KBM-7 (cell line): ENCODE data around the gene PDE2A.

Experiments
- DNase-seq: peaks from one replicate; pipeline ENCODE4 v3.0.0-alpha.2; 2015
- in situ Hi-C: fragments of 300-500 bp; cut with MboI; formaldehyde crosslinking; loops from 2 replicates; pipeline ENCODE4 v1.14.3; 2020; ENCODE audit warnings: low sequenced_read_pairs, low pct_unique_long_range_greater_than_20kb, mixed read lengths

Gene PDE2A

DNA sequence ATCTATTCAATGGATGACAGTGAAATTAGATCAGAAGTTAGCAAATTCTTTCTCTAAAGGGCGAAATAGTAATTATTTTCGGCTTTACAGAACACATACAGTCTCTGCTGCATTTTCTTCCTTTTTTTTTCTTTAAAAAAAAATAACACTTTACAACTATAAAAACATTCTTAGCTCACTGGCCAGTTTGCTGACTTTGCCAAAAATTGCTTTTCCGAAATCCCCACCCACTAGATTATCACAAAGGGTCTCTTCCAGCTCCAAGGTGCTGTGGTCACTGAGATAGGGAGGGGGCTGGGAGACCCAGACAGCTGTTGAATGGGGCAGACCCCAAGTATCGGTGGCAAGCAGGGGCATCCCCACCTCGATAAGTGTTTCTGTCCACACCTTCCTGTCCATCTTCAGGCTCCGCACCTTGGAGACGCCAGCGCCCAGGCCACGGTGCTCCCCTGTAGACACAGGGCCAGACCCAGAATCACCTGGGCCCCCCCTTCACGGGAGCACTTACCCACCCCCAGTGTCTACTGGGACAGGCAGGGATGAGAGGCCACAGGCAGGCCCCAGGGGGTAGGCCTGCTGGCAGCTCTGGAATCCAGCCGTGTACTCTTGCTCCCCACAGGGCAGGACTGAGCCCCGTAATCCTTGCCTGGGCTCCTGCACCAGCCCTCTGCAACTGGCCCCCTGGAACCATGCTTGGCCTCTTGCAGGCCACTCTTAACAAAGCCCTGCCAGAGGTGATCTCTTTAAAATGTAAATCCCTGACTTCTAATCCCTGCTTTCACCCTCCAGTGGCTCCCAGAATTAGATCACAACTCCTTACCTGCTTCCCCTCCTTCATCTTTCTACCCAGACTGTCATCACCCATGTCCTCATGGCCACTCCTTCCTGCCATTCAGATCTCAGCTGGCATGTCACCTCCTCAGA is 31.5 kb upstream of the PDE2A start:
- DNase-seq: no peak
- in situ Hi-C loops: no loop called here

DNA sequence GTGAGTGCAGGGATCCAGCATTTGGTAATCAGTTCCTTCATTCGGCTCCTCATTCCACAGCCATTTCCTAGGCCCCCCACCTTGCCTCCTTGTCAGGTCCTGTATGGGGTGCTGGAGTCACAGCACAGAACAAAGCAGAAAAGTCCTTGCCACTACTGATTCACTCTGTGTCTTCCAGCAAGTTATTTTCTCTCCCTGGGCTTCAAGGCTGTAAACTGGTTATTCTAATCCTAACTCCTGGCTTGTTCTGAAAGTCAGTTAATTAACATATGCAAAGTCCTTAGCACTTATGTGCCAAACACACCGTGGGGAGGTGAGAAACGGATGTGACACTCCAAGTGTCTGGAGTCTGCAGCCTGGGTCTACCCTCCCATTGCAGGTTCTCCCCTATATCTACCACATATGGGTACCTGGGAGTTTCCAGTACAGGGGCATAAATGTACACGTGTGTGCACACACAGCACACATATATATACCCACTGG is 30.6 kb upstream of the PDE2A start:
- DNase-seq: no peak
- in situ Hi-C loops: no loop called here

- DNase-seq: no peak
- in situ Hi-C loops: no loop called here
Observed at GRCh38 chr11:72704028-72704782, 30.0 kb upstream of the PDE2A start.

- DNase-seq: no peak
- in situ Hi-C loops: no loop called here
Observed at GRCh38 chr11:72703267-72704008, 29.2 kb upstream of the PDE2A start.

DNA sequence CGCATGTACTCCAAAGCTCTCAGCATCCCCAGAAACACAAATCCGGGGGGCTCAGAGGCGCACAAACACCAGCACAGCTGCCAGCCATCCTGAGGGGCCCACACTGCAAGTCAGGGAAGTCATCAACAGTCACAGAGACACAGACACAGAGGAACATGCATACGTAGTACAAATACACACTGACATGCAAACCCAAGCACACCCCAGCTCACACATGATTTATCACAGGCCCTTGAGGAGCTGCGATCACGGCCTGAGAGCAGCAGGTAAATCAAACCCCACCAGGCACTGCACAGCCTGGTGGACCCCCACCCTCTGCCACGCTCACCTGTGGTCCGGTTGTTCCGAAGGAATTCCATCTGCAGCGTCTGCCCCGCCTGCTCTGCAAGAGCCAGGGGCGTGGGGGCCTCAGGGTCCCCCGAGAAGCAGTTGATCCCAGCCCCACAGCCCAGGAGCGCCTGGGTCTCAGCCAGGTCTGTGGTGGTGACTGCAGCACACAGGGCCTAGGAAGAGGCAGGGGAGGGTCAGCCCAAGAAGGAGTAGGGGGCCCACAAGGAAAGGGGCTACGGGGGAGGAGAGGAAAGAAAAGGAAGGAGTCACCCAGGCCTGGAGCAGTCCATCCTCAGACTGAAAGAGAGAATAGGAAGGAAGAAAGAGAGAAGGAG is 28.5 kb upstream of the PDE2A start:
- DNase-seq: no peak
- in situ Hi-C loops: no loop called here

GRCh38 chr11:72702096-72702495 is 27.9 kb upstream of the PDE2A start:
- no peak for DNase-seq
- in situ Hi-C loops: no loop called here

- DNase-seq: no peak
- in situ Hi-C loops: no loop called here
Observed at GRCh38 chr11:72701466-72701865, 27.2 kb upstream of the PDE2A start.

DNA sequence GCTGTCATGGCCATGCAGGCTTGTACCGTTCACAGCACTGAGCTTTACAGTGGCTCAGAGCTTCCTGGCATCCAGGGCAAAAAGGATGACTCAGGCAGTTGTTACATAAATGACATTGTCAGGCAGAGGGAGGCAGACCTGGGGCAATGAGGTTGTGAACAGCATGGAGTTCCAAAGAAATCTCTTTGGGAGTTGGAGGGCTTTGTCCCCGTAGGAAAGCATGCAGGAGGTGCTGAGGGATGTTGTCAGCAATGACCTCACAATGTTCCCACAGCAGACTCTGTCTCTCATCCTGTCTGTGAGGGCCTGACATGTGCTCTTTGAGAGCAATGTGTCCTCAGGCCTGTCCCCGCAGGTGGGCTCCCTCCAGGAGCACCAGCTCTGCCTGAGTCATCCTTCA is 25.9 kb upstream of the PDE2A start:
- in situ Hi-C loops: no loop called here

GRCh38 chr11:72697814-72698213 is 23.6 kb upstream of the PDE2A start:
- in situ Hi-C loops: no loop called here
- DNase-seq: no peak

More for the DNA sequence above, 25.9 kb upstream of the PDE2A start:
- no peak for DNase-seq

GRCh38 chr11:72696866-72697700 is 22.9 kb upstream of the PDE2A start:
- in situ Hi-C loops: no loop called here
- no peak for DNase-seq

- in situ Hi-C loops: no loop called here
- no peak for DNase-seq
Observed at GRCh38 chr11:72695354-72695753, 21.1 kb upstream of the PDE2A start.

DNA sequence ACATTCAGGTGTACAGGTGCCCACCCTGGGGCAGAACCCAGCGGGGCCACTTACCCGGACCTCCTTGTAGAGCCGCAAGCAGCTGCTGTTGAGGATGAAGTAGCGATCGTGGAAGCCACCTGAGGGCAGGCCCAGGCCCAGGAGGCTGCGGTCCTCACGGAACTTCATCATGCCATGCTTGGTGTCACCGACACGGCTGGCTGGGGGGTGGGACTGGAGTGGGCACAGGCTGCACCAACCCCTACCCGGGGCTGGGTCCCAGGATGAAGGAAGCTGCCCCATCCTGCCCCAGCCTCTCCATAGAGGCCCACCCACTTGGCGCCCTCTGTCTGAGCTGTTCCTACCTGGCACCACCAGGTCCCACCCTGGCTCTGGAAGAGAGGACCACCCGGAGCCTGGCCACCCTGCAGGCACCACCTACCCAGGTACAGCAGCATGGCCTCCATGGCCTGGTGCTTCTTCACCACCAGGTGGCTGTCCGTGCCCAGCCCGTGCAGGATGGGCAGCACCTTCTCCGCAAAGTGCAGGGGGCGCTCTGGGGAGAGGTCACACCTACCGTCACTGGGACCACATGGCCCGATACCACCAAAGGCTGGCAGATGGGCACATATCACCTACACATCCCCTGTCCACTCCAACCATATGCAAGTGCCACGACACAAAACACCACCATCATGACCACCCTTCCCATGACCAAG is 19.2 kb upstream of the PDE2A start:
- in situ Hi-C loops: no loop called here
- no peak for DNase-seq

GRCh38 chr11:72692498-72693237 is 18.4 kb upstream of the PDE2A start:
- DNase-seq: no peak
- in situ Hi-C loops: no loop called here

GRCh38 chr11:72690166-72690565 is 15.9 kb upstream of the PDE2A start:
- in situ Hi-C loops: no loop called here
- DNase-seq: no peak

GRCh38 chr11:72688929-72689328 is 14.7 kb upstream of the PDE2A start:
- in situ Hi-C loops: no loop called here
- no peak for DNase-seq

DNA sequence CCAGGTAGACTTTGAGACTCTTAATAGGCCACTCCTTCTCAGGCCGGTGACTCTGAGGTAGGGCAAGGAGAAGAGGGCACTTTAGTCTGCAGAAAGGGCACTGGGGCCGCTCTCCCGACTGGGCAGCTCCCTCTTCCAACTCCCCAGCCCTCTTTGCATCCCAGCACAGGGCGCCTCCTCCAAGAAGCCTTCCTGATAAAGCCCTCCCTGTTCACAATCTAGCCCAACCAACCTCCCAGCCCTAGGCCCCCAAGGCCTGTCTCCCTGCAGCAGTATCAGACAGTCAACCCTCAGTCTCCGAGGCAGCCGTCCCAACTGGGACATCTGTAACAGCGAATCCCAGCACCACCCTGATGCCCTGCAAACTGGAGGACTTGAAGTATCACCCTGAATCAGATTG is 14.3 kb upstream of the PDE2A start:
- no peak for DNase-seq
- in situ Hi-C loops: no loop called here

DNA sequence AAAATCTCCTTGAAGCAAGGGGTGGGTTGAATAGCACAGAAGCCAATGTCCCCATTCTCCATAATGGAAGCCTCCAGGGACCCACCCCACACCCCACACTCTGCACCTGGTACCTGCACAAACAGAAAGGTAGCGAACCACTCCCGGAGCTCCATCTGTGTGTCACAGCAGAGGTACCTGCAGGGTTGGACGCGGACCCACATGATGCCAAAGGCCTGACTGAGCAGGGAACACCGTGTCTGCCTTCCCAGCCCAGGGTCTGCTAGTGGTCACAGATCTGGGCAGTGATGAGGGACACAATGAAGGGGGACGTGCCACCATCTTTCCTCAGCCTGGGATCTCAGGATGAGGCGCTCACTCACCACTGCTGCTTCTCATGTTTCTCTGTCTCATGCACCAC is 13.1 kb upstream of the PDE2A start:
- in situ Hi-C loops: no loop called here
- no peak for DNase-seq
